ENCODE results near the gene DDX24. TPM values are rescaled to one million over a fixed set of nuclear protein-coding genes. Genes with fewer than 3 reads are reported as not detected.

DDX24 gene, protein sequence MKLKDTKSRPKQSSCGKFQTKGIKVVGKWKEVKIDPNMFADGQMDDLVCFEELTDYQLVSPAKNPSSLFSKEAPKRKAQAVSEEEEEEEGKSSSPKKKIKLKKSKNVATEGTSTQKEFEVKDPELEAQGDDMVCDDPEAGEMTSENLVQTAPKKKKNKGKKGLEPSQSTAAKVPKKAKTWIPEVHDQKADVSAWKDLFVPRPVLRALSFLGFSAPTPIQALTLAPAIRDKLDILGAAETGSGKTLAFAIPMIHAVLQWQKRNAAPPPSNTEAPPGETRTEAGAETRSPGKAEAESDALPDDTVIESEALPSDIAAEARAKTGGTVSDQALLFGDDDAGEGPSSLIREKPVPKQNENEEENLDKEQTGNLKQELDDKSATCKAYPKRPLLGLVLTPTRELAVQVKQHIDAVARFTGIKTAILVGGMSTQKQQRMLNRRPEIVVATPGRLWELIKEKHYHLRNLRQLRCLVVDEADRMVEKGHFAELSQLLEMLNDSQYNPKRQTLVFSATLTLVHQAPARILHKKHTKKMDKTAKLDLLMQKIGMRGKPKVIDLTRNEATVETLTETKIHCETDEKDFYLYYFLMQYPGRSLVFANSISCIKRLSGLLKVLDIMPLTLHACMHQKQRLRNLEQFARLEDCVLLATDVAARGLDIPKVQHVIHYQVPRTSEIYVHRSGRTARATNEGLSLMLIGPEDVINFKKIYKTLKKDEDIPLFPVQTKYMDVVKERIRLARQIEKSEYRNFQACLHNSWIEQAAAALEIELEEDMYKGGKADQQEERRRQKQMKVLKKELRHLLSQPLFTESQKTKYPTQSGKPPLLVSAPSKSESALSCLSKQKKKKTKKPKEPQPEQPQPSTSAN
- polyA plus RNA-seq (2013), result 108 and 113 TPM in 2 replicates

DNA sequence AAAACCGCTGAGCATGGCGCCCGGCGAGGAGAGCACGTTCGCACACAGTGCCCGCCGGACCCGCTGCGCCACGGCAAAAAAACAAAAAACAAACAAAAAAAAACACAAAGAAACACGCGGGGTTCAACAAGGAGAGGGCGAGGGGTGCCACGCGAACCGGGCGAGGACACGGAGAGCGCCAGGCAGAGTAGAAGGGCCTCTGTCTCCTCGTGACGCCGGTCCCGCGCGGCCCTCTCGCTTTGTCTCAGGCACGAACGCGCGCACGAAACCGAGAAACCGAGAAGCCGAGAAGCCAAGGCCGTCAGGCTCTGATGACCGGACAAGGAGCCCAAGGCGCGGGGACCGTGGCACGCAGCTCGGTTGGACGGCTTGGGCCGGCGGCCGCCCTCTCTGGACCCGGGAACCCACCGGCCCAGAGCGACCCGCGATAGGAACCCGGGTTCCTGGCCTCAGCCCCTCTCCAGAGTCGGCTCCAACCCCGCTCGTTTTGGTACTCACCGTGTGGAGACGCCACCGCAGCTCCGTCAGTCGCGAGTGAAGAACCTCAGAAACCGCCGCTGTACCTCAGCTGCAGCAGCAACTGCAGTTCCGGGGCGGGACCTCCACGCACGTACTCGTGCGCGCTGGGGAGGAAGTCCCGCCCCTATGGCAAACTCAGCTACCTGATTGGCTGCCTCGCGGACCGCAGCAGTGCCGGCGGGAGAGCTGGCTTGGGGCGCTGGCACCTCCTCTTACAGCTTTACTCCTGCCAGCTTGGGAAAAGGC, at the start of gene DDX24, which contains the start of gene IFI27L1:
Gene DDX24, minus strand, starts transcription at position 582 of the 765 bp plus-strand sequence. CDS start 1,460 bp downstream, outside the sequence.
Gene IFI27L1, plus strand, starts transcription at position 690 of the 765 bp plus-strand sequence. CDS start 15,628 bp downstream, outside the sequence.
- H3K27ac ChIP-seq (ENCODE audit: low read depth, low read length), result peak within 1 kb of the TSS; percentile 36
- no CpG with 5 or more reads among the region's 77 CpGs for WGBS (ENCODE audit: extremely low coverage, insufficient coverage, insufficient read length)
- peak within 1 kb of the TSS; percentile 91 for H3K9ac ChIP-seq (ENCODE audit: low read length)
- H3K79me1 ChIP-seq (ENCODE audit: low read length), result peaks cover 4% of the 10 kb centered on the region
- peak; percentile 91 to 95 for DNase-seq
- peaks cover 3 to 14% of the 10 kb centered on the region in 2 experiments for H3K36me3 ChIP-seq (ENCODE audit: control insufficient read depth in 1 of 2, insufficient read depth in 2 of 2, low read length in 2 of 2)
- no peaks in the 10 kb centered on the region for H3K9me3 ChIP-seq (ENCODE audit: insufficient read depth, low read depth, low read length)
- H3K4ac ChIP-seq (ENCODE audit: low read depth, low read length), result peak within 1 kb of the TSS; percentile 56
- peak within 1 kb of the TSS; percentile 89 for H3K4me2 ChIP-seq (ENCODE audit: low read length)
- H3K14ac ChIP-seq (ENCODE audit: low read length), result peak within 1 kb of the TSS; percentile 94
- peak within 1 kb of the TSS; percentile 93 for H3K4me3 ChIP-seq (ENCODE audit: low read depth, low read length)
- H2BK5ac ChIP-seq (ENCODE audit: low read depth, low read length, poor library complexity), result peak within 1 kb of the TSS; percentile 65
- H2BK120ac ChIP-seq (ENCODE audit: insufficient read depth, low read length, poor library complexity), result peak within 1 kb of the TSS; percentile 75
- peak within 1 kb of the TSS; percentile 20 for H4K12ac ChIP-seq (ENCODE audit: low read depth, low read length)
- H3K79me2 ChIP-seq (ENCODE audit: control insufficient read depth, insufficient read depth, low read length, poor library complexity), result peaks cover 13% of the 10 kb centered on the region
- H3K27me3 ChIP-seq (ENCODE audit: insufficient read depth, low read length), result no peaks in the 10 kb centered on the region
- H4K8ac ChIP-seq (ENCODE audit: low read depth, low read length), result peak within 1 kb of the TSS; percentile 70
- peak within 1 kb of the TSS; percentile 91 for H4K91ac ChIP-seq (ENCODE audit: low read depth, low read length)
- H3K18ac ChIP-seq (ENCODE audit: low read length), result peak within 1 kb of the TSS; percentile 9
- no peak within 1 kb of the TSS for H2BK12ac ChIP-seq (ENCODE audit: low read length)
- H2AFZ ChIP-seq (ENCODE audit: insufficient read depth, low read length, poor library complexity), result peak within 1 kb of the TSS; percentile 95
- H3K23ac ChIP-seq (ENCODE audit: low read length), result no peak within 1 kb of the TSS
- H3K4me1 ChIP-seq (ENCODE audit: control insufficient read depth in 1 of 2, insufficient read depth in 2 of 2, low read length in 2 of 2), result peaks cover 0 to 7% of the 10 kb centered on the region in 2 experiments
- H2AK5ac ChIP-seq (ENCODE audit: low read length), result peak within 1 kb of the TSS; percentile 0

DNA sequence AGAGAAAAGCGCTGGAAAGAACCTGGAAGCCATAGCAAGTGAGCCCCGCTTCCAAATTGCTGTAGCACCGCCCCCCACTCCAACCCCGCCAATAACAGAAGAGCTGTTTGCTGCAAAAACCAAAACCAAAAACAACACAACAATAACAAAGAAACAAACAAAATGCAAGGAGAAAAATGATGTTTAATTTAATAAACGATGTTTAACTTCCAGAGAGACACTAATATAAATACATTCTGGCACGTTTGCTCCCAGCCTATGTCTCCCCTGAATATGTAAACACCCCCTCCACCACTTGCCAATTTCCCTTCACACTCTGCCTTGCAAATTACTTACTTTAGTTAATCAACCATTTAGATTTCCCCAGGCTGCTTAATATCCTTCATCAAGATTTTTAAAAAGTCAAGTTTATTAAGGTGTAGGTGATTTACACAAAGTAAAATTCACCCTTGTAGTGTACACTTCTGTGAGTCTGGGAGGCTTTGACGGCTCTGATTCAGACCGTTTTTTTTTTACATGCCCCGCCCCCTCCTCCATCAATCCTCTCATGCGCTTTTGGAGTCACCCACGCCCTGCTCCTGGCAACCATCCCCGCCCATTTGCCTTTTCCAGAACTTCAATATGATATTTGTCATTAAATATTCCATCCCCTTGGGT, 48.9 kb upstream of the DDX24 start:
- H3K36me3 ChIP-seq (ENCODE audit: control insufficient read depth in 1 of 2, insufficient read depth in 2 of 2, low read length in 2 of 2), result no peaks in the 10 kb centered on the region
- no CpG with 5 or more reads among the region's 12 CpGs for WGBS (ENCODE audit: extremely low coverage, insufficient coverage, insufficient read length)

DNA sequence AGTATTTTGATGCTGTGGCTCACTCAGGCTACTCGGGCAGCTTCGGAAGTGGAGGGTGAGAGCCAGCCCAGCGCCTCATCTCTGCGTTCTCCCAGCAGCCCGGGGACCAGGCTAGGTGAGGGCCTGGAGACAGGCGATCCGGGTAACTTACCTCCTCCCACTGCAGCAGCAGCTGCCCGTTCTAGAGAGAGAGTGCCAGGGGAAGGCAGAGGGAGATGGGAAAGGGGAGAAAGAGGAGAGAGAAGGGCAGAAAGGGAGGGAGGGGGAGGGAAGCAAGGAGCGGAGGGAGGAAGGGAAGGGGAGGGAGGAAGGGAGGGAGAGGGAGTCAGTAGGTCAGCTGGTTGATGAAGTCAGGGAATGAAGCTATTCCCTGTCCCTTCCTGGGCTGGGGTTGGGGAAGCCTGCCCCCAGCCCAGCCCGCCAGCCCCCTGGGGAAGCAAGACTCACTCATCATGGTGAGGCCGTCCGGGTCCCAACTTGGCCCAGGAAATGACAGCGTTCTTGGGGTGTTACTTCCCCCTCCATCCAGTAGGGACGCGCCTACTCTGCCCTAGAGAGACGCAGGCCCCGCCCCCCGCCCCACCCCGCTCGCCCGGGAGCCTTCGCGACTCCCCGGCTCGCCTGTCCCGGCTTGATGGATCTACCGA, 48.2 kb upstream of the DDX24 start, which contains the start of gene IFI27L2:
Gene IFI27L2, minus strand, starts transcription at position 494 of the 647 bp plus-strand sequence. Its CDS starts 40 bp downstream, at position 454.
- H4K8ac ChIP-seq (ENCODE audit: low read depth, low read length), result peak within 1 kb of the TSS; percentile 5
- no peaks in the 10 kb centered on the region for H3K4me1 ChIP-seq (ENCODE audit: control insufficient read depth in 1 of 2, insufficient read depth in 2 of 2, low read length in 2 of 2)
- H4K91ac ChIP-seq (ENCODE audit: low read depth, low read length), result no peak within 1 kb of the TSS
- peak in 1 of 2 donors; percentile 17 for DNase-seq
- no peak within 1 kb of the TSS for H4K12ac ChIP-seq (ENCODE audit: low read depth, low read length)
- no peaks in the 10 kb centered on the region for H3K36me3 ChIP-seq (ENCODE audit: control insufficient read depth in 1 of 2, insufficient read depth in 2 of 2, low read length in 2 of 2)
- H3K4me3 ChIP-seq (ENCODE audit: low read depth, low read length), result peak within 1 kb of the TSS; percentile 2
- peak within 1 kb of the TSS; percentile 7 for H2AFZ ChIP-seq (ENCODE audit: insufficient read depth, low read length, poor library complexity)
- H3K27ac ChIP-seq (ENCODE audit: low read depth, low read length), result no peak within 1 kb of the TSS
- H3K23ac ChIP-seq (ENCODE audit: low read length), result no peak within 1 kb of the TSS
- no CpG with 5 or more reads among the region's 27 CpGs for WGBS (ENCODE audit: extremely low coverage, insufficient coverage, insufficient read length)
- no peak within 1 kb of the TSS for H2BK120ac ChIP-seq (ENCODE audit: insufficient read depth, low read length, poor library complexity)
- no peak within 1 kb of the TSS for H2AK5ac ChIP-seq (ENCODE audit: low read length)
- no peaks in the 10 kb centered on the region for H3K9me3 ChIP-seq (ENCODE audit: insufficient read depth, low read depth, low read length)
- no peaks in the 10 kb centered on the region for H3K79me1 ChIP-seq (ENCODE audit: low read length)
- peak within 1 kb of the TSS; percentile 80 for H3K4me2 ChIP-seq (ENCODE audit: low read length)
- H2BK12ac ChIP-seq (ENCODE audit: low read length), result no peak within 1 kb of the TSS
- no peaks in the 10 kb centered on the region for H3K27me3 ChIP-seq (ENCODE audit: insufficient read depth, low read length)
- no peak within 1 kb of the TSS for H3K18ac ChIP-seq (ENCODE audit: low read length)
- H3K14ac ChIP-seq (ENCODE audit: low read length), result no peak within 1 kb of the TSS
- H2BK5ac ChIP-seq (ENCODE audit: low read depth, low read length, poor library complexity), result no peak within 1 kb of the TSS
- no peak within 1 kb of the TSS for H3K4ac ChIP-seq (ENCODE audit: low read depth, low read length)
- no peaks in the 10 kb centered on the region for H3K79me2 ChIP-seq (ENCODE audit: control insufficient read depth, insufficient read depth, low read length, poor library complexity)
- H3K9ac ChIP-seq (ENCODE audit: low read length), result no peak within 1 kb of the TSS

More for the DNA sequence above, 48.9 kb upstream of the DDX24 start:
- no peaks in the 10 kb centered on the region for H3K79me2 ChIP-seq (ENCODE audit: control insufficient read depth, insufficient read depth, low read length, poor library complexity)
- no peak overlapping the region for H2AFZ ChIP-seq (ENCODE audit: insufficient read depth, low read length, poor library complexity)
- no peak overlapping the region for H3K18ac ChIP-seq (ENCODE audit: low read length)
- DNase-seq, result peak in 1 of 2 donors; percentile 29
- H4K91ac ChIP-seq (ENCODE audit: low read depth, low read length), result no peak overlapping the region
- no peak overlapping the region for H2BK5ac ChIP-seq (ENCODE audit: low read depth, low read length, poor library complexity)
- H2BK120ac ChIP-seq (ENCODE audit: insufficient read depth, low read length, poor library complexity), result no peak overlapping the region
- H3K27ac ChIP-seq (ENCODE audit: low read depth, low read length), result no peak overlapping the region
- H3K9ac ChIP-seq (ENCODE audit: low read length), result no peak overlapping the region
- H3K14ac ChIP-seq (ENCODE audit: low read length), result no peak overlapping the region
- no peak overlapping the region for H4K8ac ChIP-seq (ENCODE audit: low read depth, low read length)
- no peaks in the 10 kb centered on the region for H3K9me3 ChIP-seq (ENCODE audit: insufficient read depth, low read depth, low read length)
- H2BK12ac ChIP-seq (ENCODE audit: low read length), result no peak overlapping the region
- no peak overlapping the region for H3K23ac ChIP-seq (ENCODE audit: low read length)
- H4K12ac ChIP-seq (ENCODE audit: low read depth, low read length), result no peak overlapping the region
- H3K27me3 ChIP-seq (ENCODE audit: insufficient read depth, low read length), result no peaks in the 10 kb centered on the region
- H3K4me1 ChIP-seq (ENCODE audit: control insufficient read depth in 1 of 2, insufficient read depth in 2 of 2, low read length in 2 of 2), result no peaks in the 10 kb centered on the region
- H3K4me2 ChIP-seq (ENCODE audit: low read length), result peak overlapping the region; percentile 80
- H3K4ac ChIP-seq (ENCODE audit: low read depth, low read length), result no peak overlapping the region
- H3K4me3 ChIP-seq (ENCODE audit: low read depth, low read length), result no peak overlapping the region
- H2AK5ac ChIP-seq (ENCODE audit: low read length), result no peak overlapping the region
- H3K79me1 ChIP-seq (ENCODE audit: low read length), result no peaks in the 10 kb centered on the region
